Measurements from ENCODE around the gene HM13.

GRCh38 chr20:31473331-31474096 is 40.7 kb upstream of the HM13 start:
- TF ChIP-seq, protein P1, sequence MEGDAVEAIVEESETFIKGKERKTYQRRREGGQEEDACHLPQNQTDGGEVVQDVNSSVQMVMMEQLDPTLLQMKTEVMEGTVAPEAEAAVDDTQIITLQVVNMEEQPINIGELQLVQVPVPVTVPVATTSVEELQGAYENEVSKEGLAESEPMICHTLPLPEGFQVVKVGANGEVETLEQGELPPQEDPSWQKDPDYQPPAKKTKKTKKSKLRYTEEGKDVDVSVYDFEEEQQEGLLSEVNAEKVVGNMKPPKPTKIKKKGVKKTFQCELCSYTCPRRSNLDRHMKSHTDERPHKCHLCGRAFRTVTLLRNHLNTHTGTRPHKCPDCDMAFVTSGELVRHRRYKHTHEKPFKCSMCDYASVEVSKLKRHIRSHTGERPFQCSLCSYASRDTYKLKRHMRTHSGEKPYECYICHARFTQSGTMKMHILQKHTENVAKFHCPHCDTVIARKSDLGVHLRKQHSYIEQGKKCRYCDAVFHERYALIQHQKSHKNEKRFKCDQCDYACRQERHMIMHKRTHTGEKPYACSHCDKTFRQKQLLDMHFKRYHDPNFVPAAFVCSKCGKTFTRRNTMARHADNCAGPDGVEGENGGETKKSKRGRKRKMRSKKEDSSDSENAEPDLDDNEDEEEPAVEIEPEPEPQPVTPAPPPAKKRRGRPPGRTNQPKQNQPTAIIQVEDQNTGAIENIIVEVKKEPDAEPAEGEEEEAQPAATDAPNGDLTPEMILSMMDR (CRISPR knock-in tag; IDR thresholded peaks at IDR 0.05): no peak
- TF ChIP-seq SETDB1 (CRISPR knock-in tag; IDR thresholded peaks at IDR 0.05; ENCODE audit: borderline replicate concordance) (no peak), FOXA1 (IDR thresholded peaks at IDR 0.05) (no peak), FOXA1 (CRISPR knock-in tag; IDR thresholded peaks at IDR 0.05) (no peak), RFX3 (CRISPR knock-in tag; IDR thresholded peaks at IDR 0.05) (no peak), ZBTB7B (CRISPR knock-in tag; IDR thresholded peaks at IDR 0.05) (no peak), JUND (CRISPR knock-in tag; IDR thresholded peaks at IDR 0.05) (no peak), ZBTB44 (CRISPR knock-in tag; IDR thresholded peaks at IDR 0.05) (no peak), HBP1 (CRISPR knock-in tag; IDR thresholded peaks at IDR 0.05; ENCODE audit: low read depth) (no peak), YY1 (IDR thresholded peaks at IDR 0.05; ENCODE audit: insufficient read depth, insufficient replicate concordance, low read depth, low read length) (no peak), HNRNPUL1 (IDR thresholded peaks at IDR 0.05; ENCODE audit: low read depth, low read length) (no peak)

Measured in HepG2 (cell line).